ENCODE results near the gene TBC1D4. TPM values are rescaled to one million over a fixed set of nuclear protein-coding genes. Genes with fewer than 3 reads are reported as not detected.

Gene TBC1D4
- polyA plus RNA-seq, 1 of the 3 experiments (the other 2 are of a cell fraction), result 8.8 TPM

DNA sequence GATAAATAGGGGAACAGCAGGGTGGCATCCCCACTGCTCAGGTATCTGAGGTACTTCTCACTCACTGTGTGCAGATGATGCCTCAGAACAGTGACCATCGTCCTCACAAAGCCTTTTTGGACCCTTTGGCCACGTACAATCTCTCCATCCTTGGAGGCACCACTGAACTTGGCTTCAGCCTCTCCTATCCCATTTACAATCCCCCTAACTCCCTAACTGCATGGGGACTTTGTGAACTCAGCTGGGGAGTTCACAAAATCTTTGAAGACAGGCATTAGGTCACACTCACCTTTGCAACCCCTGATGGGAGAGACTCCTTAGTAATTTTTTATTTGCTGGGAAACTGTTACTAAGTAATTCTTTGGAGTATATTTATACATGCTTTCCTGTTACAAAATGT is 60.8 kb downstream of the TBC1D4 start:
- Histone ChIP-seq H3K79me2 (ENCODE audit: insufficient read depth) (0 out of 2 replicates have a peak, but pooled peaks cover under 1% of the 10 kb centered on the region), H3K4me2 (no peak overlapping the region), H3K9me2 (no peaks in the 10 kb centered on the region), H3F3A (replicated peaks; ENCODE audit: insufficient read depth) (peaks cover under 1% of the 10 kb centered on the region), H3K4me3 (ENCODE audit: low read depth in 2 of 2, low read length in 1 of 2) (no peak overlapping the region), H3K27ac (ENCODE audit: low read depth in 2 of 2, low read length in 1 of 2) (no peak overlapping the region), H3K9ac (no peak overlapping the region), H2AFZ (ENCODE audit: low read depth) (no peak overlapping the region), H3K4me1 (ENCODE audit: control insufficient read depth in 1 of 2, insufficient read depth in 2 of 2, low read depth in 1 of 2, low read length in 1 of 2) (peaks cover 2 to 6% of the 10 kb centered on the region in 2 experiments; a peak in 3 of 4 replicates), H3K9me3 (peaks cover 3% of the 10 kb centered on the region; the same call in 1 of the 2 replicates), H3K27me3 (ENCODE audit: insufficient read depth) (no peaks in the 10 kb centered on the region), H3K36me3 (replicated peaks in 1 of 2; ENCODE audit: control insufficient read depth in 1 of 2, insufficient read depth in 2 of 2, low read length in 1 of 2) (no peaks in the 10 kb centered on the region), H4K20me1 (ENCODE audit: insufficient read depth) (no peaks in the 10 kb centered on the region)
- no peak for DNase-seq
- CTCF ChIA-PET, result no interaction called here
- 100% methylated on average over 2 of the region's 2 CpGs for WGBS (ENCODE audit: low lambda C conversion rate)
- POLR2A ChIA-PET, result no interaction called here
- TF ChIP-seq YY1 (IDR thresholded peaks at IDR 0.05; ENCODE audit: low read depth) (no peak), GATA2 (CRISPR knock-in tag; IDR thresholded peaks at IDR 0.05) (no peak), FOXM1 (IDR thresholded peaks at IDR 0.05; ENCODE audit: low read depth) (no peak), RXRA (IDR thresholded peaks at IDR 0.05; ENCODE audit: borderline replicate concordance, low read depth) (no peak), IRF3 (IDR thresholded peaks at IDR 0.05; ENCODE audit: low read depth, low read length) (no peak), FOXJ3 (CRISPR knock-in tag; IDR thresholded peaks at IDR 0.05) (no peak), MXI1 (IDR thresholded peaks at IDR 0.05; ENCODE audit: low read depth, low read length) (no peak), EZH2phosphoT487 (IDR thresholded peaks at IDR 0.05; ENCODE audit: borderline replicate concordance, low read depth) (no peak), TEAD4 (IDR thresholded peaks at IDR 0.05; ENCODE audit: borderline replicate concordance, insufficient read depth) (no peak), SIN3A (IDR thresholded peaks at IDR 0.05; ENCODE audit: borderline replicate concordance, low read depth, low read length) (no peak), FOSL2 (IDR thresholded peaks at IDR 0.05; ENCODE audit: borderline replicate concordance, low read depth) (no peak), RFX5 (IDR thresholded peaks at IDR 0.05; ENCODE audit: low read length) (no peak), JUND (IDR thresholded peaks at IDR 0.05) (no peak), GABPA (IDR thresholded peaks at IDR 0.05; ENCODE audit: low read depth) (no peak), RCOR1 (IDR thresholded peaks at IDR 0.05; ENCODE audit: low read length) (no peak)
- TF ChIP-seq, protein P1, sequence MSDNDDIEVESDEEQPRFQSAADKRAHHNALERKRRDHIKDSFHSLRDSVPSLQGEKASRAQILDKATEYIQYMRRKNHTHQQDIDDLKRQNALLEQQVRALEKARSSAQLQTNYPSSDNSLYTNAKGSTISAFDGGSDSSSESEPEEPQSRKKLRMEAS (IDR thresholded peaks at IDR 0.05; ENCODE audit: low read depth), result no peak
- TF ChIP-seq, protein P2, sequence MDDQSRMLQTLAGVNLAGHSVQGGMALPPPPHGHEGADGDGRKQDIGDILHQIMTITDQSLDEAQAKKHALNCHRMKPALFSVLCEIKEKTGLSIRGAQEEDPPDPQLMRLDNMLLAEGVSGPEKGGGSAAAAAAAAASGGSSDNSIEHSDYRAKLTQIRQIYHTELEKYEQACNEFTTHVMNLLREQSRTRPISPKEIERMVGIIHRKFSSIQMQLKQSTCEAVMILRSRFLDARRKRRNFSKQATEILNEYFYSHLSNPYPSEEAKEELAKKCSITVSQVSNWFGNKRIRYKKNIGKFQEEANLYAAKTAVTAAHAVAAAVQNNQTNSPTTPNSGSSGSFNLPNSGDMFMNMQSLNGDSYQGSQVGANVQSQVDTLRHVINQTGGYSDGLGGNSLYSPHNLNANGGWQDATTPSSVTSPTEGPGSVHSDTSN (IDR thresholded peaks at IDR 0.05), result no peak

DNA sequence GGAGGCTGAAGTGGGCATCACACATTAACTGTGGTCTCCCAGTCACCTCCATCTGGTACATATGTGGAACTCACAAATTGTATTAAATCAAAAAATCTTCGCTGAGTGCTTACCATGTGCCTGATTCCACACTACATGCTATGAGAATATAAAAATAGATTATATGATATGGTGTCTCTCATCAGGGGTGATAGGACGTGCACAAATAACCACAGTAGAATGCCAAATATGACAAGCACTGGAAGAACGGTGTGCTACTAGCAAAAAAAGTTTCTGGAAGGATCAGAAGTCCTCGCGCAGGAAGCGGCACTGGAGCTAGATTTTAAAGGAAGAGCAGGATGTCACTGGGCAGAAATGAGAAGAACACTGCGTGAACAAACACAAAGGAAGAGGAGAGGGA is 62.3 kb downstream of the TBC1D4 start:
- no peak overlapping the region for H3K27ac ChIP-seq (ENCODE audit: low read depth in 2 of 2, low read length in 1 of 2)
- no peaks in the 10 kb centered on the region for H3K27me3 ChIP-seq (ENCODE audit: insufficient read depth)
- H3K36me3 ChIP-seq (replicated peaks in 1 of 2; ENCODE audit: control insufficient read depth in 1 of 2, insufficient read depth in 2 of 2, low read length in 1 of 2), result no peaks in the 10 kb centered on the region
- H3K4me2 ChIP-seq, result no peak overlapping the region
- peaks cover 9% of the 10 kb centered on the region for H3F3A ChIP-seq (replicated peaks; ENCODE audit: insufficient read depth)
- peaks cover 3% of the 10 kb centered on the region; the same call in 1 of the 2 replicates for H3K9me3 ChIP-seq
- DNase-seq, result no peak
- H4K20me1 ChIP-seq (ENCODE audit: insufficient read depth), result no peaks in the 10 kb centered on the region
- no peaks in the 10 kb centered on the region for H3K9me2 ChIP-seq
- WGBS (ENCODE audit: low lambda C conversion rate), result 94% methylated on average over 7 of the region's 7 CpGs
- TF ChIP-seq RAD21 (IDR thresholded peaks at IDR 0.05; ENCODE audit: low read length), result no peak
- no peak for TF ChIP-seq GATA2 (CRISPR knock-in tag; IDR thresholded peaks at IDR 0.05)
- no peak for TF ChIP-seq NRF1 (IDR thresholded peaks at IDR 0.05; ENCODE audit: low read depth, low read length)
- no peak for TF ChIP-seq CHD2 (IDR thresholded peaks at IDR 0.05; ENCODE audit: low read length, partially characterized antibody)
- TF ChIP-seq, protein P3, sequence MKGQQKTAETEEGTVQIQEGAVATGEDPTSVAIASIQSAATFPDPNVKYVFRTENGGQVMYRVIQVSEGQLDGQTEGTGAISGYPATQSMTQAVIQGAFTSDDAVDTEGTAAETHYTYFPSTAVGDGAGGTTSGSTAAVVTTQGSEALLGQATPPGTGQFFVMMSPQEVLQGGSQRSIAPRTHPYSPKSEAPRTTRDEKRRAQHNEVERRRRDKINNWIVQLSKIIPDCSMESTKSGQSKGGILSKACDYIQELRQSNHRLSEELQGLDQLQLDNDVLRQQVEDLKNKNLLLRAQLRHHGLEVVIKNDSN (IDR thresholded peaks at IDR 0.05; ENCODE audit: borderline replicate concordance, low read depth), result no peak
- TF ChIP-seq, protein P1 (IDR thresholded peaks at IDR 0.05; ENCODE audit: low read depth), result no peak
- no peak for TF ChIP-seq TAF1 (IDR thresholded peaks at IDR 0.05; ENCODE audit: borderline replicate concordance, low read depth, low read length)
- no peak for TF ChIP-seq FOSL2 (IDR thresholded peaks at IDR 0.05; ENCODE audit: borderline replicate concordance, low read depth)
- TF ChIP-seq ELF1 (IDR thresholded peaks at IDR 0.05), result no peak
- TF ChIP-seq EP300 (IDR thresholded peaks at IDR 0.05; ENCODE audit: borderline replicate concordance in 1 of 2, low read depth in 1 of 2, low read length in 1 of 2), result no peak
- TF ChIP-seq RCOR1 (IDR thresholded peaks at IDR 0.05; ENCODE audit: low read length), result no peak
- peaks cover 2 to 14% of the 10 kb centered on the region in 2 experiments for H3K4me1 ChIP-seq (ENCODE audit: control insufficient read depth in 1 of 2, insufficient read depth in 2 of 2, low read depth in 1 of 2, low read length in 1 of 2)
- no peak overlapping the region for H3K4me3 ChIP-seq (ENCODE audit: low read depth in 2 of 2, low read length in 1 of 2)
- POLR2A ChIA-PET, result no interaction called here
- no peak overlapping the region for H3K9ac ChIP-seq
- CTCF ChIA-PET, result no interaction called here
- H3K79me2 ChIP-seq (ENCODE audit: insufficient read depth), result no peaks in the 10 kb centered on the region
- H2AFZ ChIP-seq (ENCODE audit: low read depth), result no peak overlapping the region

All from SK-N-SH (cell line).